Measurements from ENCODE around the gene PTS.
"Not testable (repeated sequence)": the region's sequence is repeated elsewhere in the genome, so short reads cannot be mapped to it uniquely, and the experiment has no call there.

PTS gene

GRCh38 chr11:112226062-112226830 lies at the start of gene PTS:
TSS of gene PTS (plus strand) at chr11:112226428. CDS start at chr11:112226444, 16 bp downstream.
- peak; percentile 87 for DNase-seq

GRCh38 chr11:112177589-112177988 lies 48.6 kb upstream of the PTS start:
- no peak for DNase-seq

GRCh38 chr11:112178428-112178827 lies 47.8 kb upstream of the PTS start:
- no peak for DNase-seq

GRCh38 chr11:112178936-112179335 lies 47.3 kb upstream of the PTS start:
- DNase-seq = no peak

GRCh38 chr11:112179601-112180000 lies 46.6 kb upstream of the PTS start:
- DNase-seq = no peak

- no peak for DNase-seq
Measured at GRCh38 chr11:112182867-112183266, 43.4 kb upstream of the PTS start.

GRCh38 chr11:112185883-112186282 lies 40.3 kb upstream of the PTS start:
- no peak for DNase-seq

- no peak for DNase-seq
Measured at GRCh38 chr11:112186304-112186703, 39.9 kb upstream of the PTS start.

- not testable (repeated sequence) for DNase-seq
Measured at GRCh38 chr11:112195113-112195512, 31.1 kb upstream of the PTS start.

GRCh38 chr11:112195951-112196351 lies 30.3 kb upstream of the PTS start:
- no peak for DNase-seq

GRCh38 chr11:112196519-112197087 lies 29.6 kb upstream of the PTS start:
- no peak for DNase-seq

GRCh38 chr11:112199101-112199500 lies 27.1 kb upstream of the PTS start:
- not testable (repeated sequence) for DNase-seq

GRCh38 chr11:112200252-112200651 lies 26.0 kb upstream of the PTS start:
- no peak for DNase-seq

GRCh38 chr11:112206071-112206470 lies 20.2 kb upstream of the PTS start:
- DNase-seq = no peak

GRCh38 chr11:112210890-112211289 lies 15.3 kb upstream of the PTS start:
- no peak for DNase-seq

GRCh38 chr11:112211536-112211935 lies 14.7 kb upstream of the PTS start:
- peak; percentile 42 for DNase-seq

- no peak for DNase-seq
Measured at GRCh38 chr11:112212290-112212689, 13.9 kb upstream of the PTS start.

- DNase-seq = no peak
Measured at GRCh38 chr11:112212710-112213109, 13.5 kb upstream of the PTS start.

GRCh38 chr11:112213753-112214152 lies 12.5 kb upstream of the PTS start:
- no peak for DNase-seq

GRCh38 chr11:112215621-112216020 lies 10.6 kb upstream of the PTS start:
- no peak for DNase-seq

GRCh38 chr11:112216561-112217105 lies 9.6 kb upstream of the PTS start:
- no peak for DNase-seq

GRCh38 chr11:112219476-112220232 lies 6.6 kb upstream of the PTS start:
- peak; percentile 27 for DNase-seq

GRCh38 chr11:112221274-112221835 lies 4.9 kb upstream of the PTS start:
- no peak for DNase-seq
